Body of pancreas (tissue), 4 donors: Measurements from ENCODE around the gene RAD51B. TPM values are rescaled to one million over a fixed set of nuclear protein-coding genes. Genes with fewer than 3 reads are reported as not detected.

Experiments used
- ATAC-seq: fragments of 150-250 bp; one replicate; pipeline ENCODE4 v1.9.1; 2016
- DNase-seq, 4 donors: peaks; one replicate each; pipeline ENCODE4 v3.0.0-alpha.2; 2019
- H3K27ac ChIP-seq, 4 donors: fragments of 200-600 bp; sonication (generic); 1 replicate in 3 of 4; 2 replicates in 1 of 4; pipeline versions ENCODE4 v1.5.1 to v1.6.1; 2016 to 2019; ENCODE audit warnings: mild to moderate bottlenecking in 1 of 4, mixed read lengths in 1 of 4, moderate library complexity in 1 of 4
- H3K27me3 ChIP-seq, 2 donors: fragments of 200-600 bp; sonication (generic); one replicate each; pipeline ENCODE4 v1.6.0; 2016; ENCODE audit warnings: mild to moderate bottlenecking in 1 of 2
- H3K36me3 ChIP-seq, 2 donors: fragments of 200-600 bp; sonication (generic); replicated peaks in 1 of 2; 2 replicates each; pipeline ENCODE4 v1.5.1; 2016; ENCODE audit warnings: low read depth in 2 of 2; ENCODE audit not compliant: insufficient read depth in 1 of 2
- H3K4me1 ChIP-seq: fragments of 200-600 bp; sonication (generic); one replicate; pipeline ENCODE4 v1.6.0; 2016
- H3K4me3 ChIP-seq, 2 donors: fragments of 200-600 bp; sonication (generic); 1 replicate in 1 of 2; 2 replicates in 1 of 2; pipeline ENCODE4 v1.5.1; 2016 to 2019
- H3K9me3 ChIP-seq, 3 donors: fragments of 200-600 bp; sonication (generic); 1 replicate in 2 of 3; 2 replicates in 1 of 3; pipeline ENCODE4 v1.5.1; 2016
- POLR2A ChIP-seq, 3 donors: fragments of 450-650 bp; IDR thresholded peaks; one replicate each; pipeline ENCODE4 v1.6.1; 2016; ENCODE audit warnings: antibody characterized with exemption in 3 of 3, mild to moderate bottlenecking in 2 of 3
- WGBS, 2 donors: methylation state at CpG; one replicate each; pipeline ENCODE4 v1.1.5; 2017; 5-methylcytosine and 5-hydroxymethylcytosine counted together
- intact Hi-C: fragments of 100-400 bp; cut with DNase I; formaldehyde crosslinking; loops from one replicate; pipeline ENCODE4 v1.15.1; 2023
- total RNA-seq, 2 donors: library from RNA; depleted of rRNA; stranded (reverse); fragments of >200 nt; gene quantifications; one replicate each; pipeline ENCODE4 v1.1.0, GENCODE V29; 2016
- TF ChIP-seq, protein P1 (sequence below), 7 experiments: fragments of 450-650 bp in 4 of 7; fragments of 200-600 bp in 3 of 7; sonication (generic) in 3 of 7; IDR thresholded peaks; one replicate each; pipeline ENCODE4 v1.5.1; 2016 to 2019; ENCODE audit warnings: antibody characterized with exemption in 7 of 7

RAD51B gene
- total RNA-seq, 2 donors from 2014 or later, result 12.2 to 29.6 TPM

DNA sequence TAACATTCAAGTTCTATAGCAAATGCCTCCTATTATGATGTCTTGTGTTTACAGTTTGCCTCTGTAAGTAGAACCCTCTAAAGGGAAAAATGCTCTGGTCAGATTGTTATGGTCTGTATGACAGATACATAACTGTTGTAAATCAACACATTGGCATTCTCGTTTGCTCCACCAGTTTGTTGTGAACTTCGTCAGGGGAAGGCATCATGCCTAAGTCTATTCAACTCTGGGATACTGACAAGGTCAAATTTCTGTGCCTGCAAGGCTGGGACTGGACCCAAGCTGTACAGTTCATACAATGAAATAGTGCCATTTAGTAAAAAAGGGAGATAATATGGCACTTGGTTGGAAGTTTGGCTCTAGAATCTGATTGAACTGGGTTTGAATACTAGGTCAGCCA is 392.3 kb downstream of the RAD51B start:
- H3K36me3 ChIP-seq, result no peaks in the 10 kb centered on the region
- 32 to 33% methylated on average over 2 of the region's 2 CpGs for WGBS, 2 donors
- peaks cover 36% of the 10 kb centered on the region for H3K4me1 ChIP-seq
- H3K4me3 ChIP-seq, result no peak overlapping the region
- intact Hi-C loops, result no loop called here
- no peaks in the 10 kb centered on the region for H3K27me3 ChIP-seq
- ATAC-seq (no peak), DNase-seq (peak in 3 of 4 donors; percentile 10 to 32 (median 26))
- peak overlapping the region; percentile 48 to 76 (median 66) for H3K27ac ChIP-seq
- TF ChIP-seq POLR2A (IDR thresholded peaks at IDR 0.05), result no peak
- TF ChIP-seq, protein P1, sequence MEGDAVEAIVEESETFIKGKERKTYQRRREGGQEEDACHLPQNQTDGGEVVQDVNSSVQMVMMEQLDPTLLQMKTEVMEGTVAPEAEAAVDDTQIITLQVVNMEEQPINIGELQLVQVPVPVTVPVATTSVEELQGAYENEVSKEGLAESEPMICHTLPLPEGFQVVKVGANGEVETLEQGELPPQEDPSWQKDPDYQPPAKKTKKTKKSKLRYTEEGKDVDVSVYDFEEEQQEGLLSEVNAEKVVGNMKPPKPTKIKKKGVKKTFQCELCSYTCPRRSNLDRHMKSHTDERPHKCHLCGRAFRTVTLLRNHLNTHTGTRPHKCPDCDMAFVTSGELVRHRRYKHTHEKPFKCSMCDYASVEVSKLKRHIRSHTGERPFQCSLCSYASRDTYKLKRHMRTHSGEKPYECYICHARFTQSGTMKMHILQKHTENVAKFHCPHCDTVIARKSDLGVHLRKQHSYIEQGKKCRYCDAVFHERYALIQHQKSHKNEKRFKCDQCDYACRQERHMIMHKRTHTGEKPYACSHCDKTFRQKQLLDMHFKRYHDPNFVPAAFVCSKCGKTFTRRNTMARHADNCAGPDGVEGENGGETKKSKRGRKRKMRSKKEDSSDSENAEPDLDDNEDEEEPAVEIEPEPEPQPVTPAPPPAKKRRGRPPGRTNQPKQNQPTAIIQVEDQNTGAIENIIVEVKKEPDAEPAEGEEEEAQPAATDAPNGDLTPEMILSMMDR (IDR thresholded peaks at IDR 0.05), result no peak
- no peaks in the 10 kb centered on the region for H3K9me3 ChIP-seq

DNA sequence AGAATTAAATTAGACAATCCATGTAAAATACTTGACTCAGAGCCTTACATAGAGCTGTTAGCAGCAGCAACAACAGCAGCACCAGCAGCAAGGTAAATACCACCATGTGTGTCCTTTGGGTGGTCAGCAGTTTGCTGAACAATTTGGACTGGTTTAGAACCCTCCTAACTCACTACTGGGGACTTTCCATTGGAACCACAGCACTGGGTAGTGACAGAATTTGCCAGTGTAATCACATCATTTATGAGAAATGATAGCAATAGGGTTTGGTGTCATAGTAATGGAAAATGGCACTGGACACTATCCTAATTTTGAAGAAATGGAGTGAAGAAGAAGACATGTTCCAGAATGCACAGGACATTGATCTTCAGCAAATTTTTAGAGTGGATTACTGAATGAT is 392.8 kb downstream of the RAD51B start:
- Histone ChIP-seq H3K27me3 (no peaks in the 10 kb centered on the region), H3K4me3 (no peak overlapping the region), H3K4me1 (peaks cover 36% of the 10 kb centered on the region), H3K27ac (peak overlapping the region in 2 of 4 donors; percentile 48 to 69), H3K36me3 (no peaks in the 10 kb centered on the region), H3K9me3 (no peaks in the 10 kb centered on the region)
- no peak for TF ChIP-seq POLR2A (IDR thresholded peaks at IDR 0.05)
- TF ChIP-seq, protein P1 (IDR thresholded peaks at IDR 0.05), result no peak
- DNase-seq, result no peak
- no peak for ATAC-seq
- intact Hi-C loops, result no loop called here

DNA sequence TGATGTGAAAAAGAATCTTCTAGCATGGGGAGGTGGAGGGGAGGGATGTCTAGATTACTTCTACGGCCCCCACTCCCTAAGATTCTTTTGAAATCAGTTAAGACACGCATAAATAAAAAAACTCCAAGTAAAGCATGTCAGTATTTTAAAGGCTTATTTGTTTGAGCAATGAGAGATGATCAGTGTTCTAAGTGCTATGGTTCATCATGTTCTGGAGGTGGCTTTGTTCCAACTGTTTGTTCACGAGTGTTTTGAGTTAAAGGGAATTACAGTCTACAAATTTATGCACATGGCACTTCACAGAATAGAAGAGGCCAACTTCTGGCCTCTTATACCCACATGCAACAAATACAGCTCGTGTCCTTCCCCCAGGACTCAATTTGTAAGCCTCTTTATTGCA is 394.9 kb downstream of the RAD51B start:
- no peak for ATAC-seq
- Histone ChIP-seq H3K4me3 (no peak overlapping the region), H3K36me3 (no peaks in the 10 kb centered on the region), H3K27ac (no peak overlapping the region), H3K27me3 (no peaks in the 10 kb centered on the region), H3K9me3 (no peaks in the 10 kb centered on the region), H3K4me1 (peaks cover 46% of the 10 kb centered on the region)
- no peak for DNase-seq
- WGBS, 2 donors, result 80 to 83% methylated on average over 4 of the region's 4 CpGs
- intact Hi-C loops, result no loop called here
- TF ChIP-seq, protein P1 (IDR thresholded peaks at IDR 0.05), result no peak
- no peak for TF ChIP-seq POLR2A (IDR thresholded peaks at IDR 0.05)

DNA sequence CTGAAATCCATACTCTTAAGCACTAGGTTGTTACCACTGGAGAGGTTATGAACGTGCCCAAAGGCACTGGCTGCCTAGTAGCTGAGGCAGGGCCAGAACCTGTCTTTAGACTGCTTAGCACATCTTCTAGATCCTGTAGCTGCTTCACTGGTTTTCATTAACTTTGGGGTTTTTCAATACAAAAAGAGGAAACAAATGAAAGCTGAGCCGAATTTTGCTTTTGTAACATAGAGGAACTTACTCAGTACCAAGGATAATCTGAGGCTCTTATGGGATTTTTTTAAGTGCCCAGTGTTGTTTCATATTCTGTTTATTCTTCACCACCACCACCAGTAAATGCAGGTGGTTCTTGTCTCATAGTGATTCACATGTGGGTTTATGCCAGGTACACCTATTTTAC is 396.1 kb downstream of the RAD51B start:
- no peak for ATAC-seq
- DNase-seq, result no peak
- Histone ChIP-seq H3K4me1 (peaks cover 38% of the 10 kb centered on the region), H3K27ac (peak overlapping the region in 2 of 4 donors; percentile 13 to 40), H3K4me3 (no peak overlapping the region), H3K27me3 (no peaks in the 10 kb centered on the region), H3K36me3 (no peaks in the 10 kb centered on the region), H3K9me3 (no peaks in the 10 kb centered on the region)
- intact Hi-C loops, result no loop called here
- 64 to 78% methylated on average over 2 of the region's 2 CpGs for WGBS, 2 donors
- TF ChIP-seq, protein P1 (IDR thresholded peaks at IDR 0.05), result no peak
- TF ChIP-seq POLR2A (IDR thresholded peaks at IDR 0.05), result no peak

DNA sequence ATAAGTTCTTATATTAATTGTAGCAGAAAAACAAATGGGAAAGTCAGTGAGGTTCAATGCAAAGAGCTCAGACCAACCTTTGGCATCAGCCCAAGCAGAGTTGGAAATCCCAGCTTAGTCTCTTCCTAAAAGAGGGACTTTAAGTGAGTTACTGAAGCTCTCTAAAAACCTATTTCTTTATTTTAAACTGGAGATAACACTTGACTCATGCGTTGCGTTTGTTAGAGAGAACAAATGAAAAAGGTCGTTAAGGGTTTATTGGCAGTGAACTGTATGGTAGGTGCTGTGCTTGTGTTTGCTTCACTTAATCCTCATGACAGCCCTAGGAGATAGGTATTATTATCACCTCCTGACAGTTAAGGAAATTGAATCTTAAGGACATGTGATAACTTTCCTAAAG is 396.5 kb downstream of the RAD51B start:
- ATAC-seq (no peak), DNase-seq (peak in 1 of 4 donors; percentile 18)
- TF ChIP-seq POLR2A (IDR thresholded peaks at IDR 0.05), result no peak
- TF ChIP-seq, protein P1 (IDR thresholded peaks at IDR 0.05), result no peak
- Histone ChIP-seq H3K4me3 (no peak overlapping the region), H3K4me1 (peaks cover 35% of the 10 kb centered on the region), H3K27me3 (no peaks in the 10 kb centered on the region), H3K36me3 (no peaks in the 10 kb centered on the region), H3K27ac (peak overlapping the region in 2 of 4 donors; percentile 13 to 40), H3K9me3 (no peaks in the 10 kb centered on the region)
- intact Hi-C loops, result no loop called here
- WGBS, 2 donors, result 18 to 29% methylated on average over 3 of the region's 3 CpGs
